SK-N-SH treated with all-trans-retinoic acid at 6 μM for 48 hours (cell line): Measurements from ENCODE around the gene HIVEP2.

Experiments
- ATAC-seq: fragments of 200-7000 bp; cut with Tn5 transposase; 3 replicates; pipeline ENCODE4 v1.9.1; 2020; ENCODE audit warnings: mild to moderate bottlenecking, moderate library complexity
- ARNTL ChIP-seq: fragments of 450-650 bp; formaldehyde crosslinking; IDR thresholded peaks from 2 replicates; pipeline ENCODE4 v1.5.0; 2020; ENCODE audit warnings: low read depth, mild to moderate bottlenecking, moderate library complexity, borderline replicate concordance
- CREB5 ChIP-seq: fragments of 250-450 bp; sonication (Bioruptor Pico); IDR thresholded peaks from 2 replicates; pipeline ENCODE4 v1.5.1; 2020; ENCODE audit warnings: low read depth, mild to moderate bottlenecking, moderate library complexity
- CSDC2 ChIP-seq: fragments of 250-450 bp; sonication (Bioruptor Pico); IDR thresholded peaks from 2 replicates; pipeline ENCODE4 v1.5.0; 2020; ENCODE audit warnings: mild to moderate bottlenecking, moderate library complexity
- ESRRG ChIP-seq: fragments of 250-450 bp; sonication (Bioruptor Pico); IDR thresholded peaks from 2 replicates; pipeline ENCODE4 v1.6.1; 2021; ENCODE audit warnings: mild to moderate bottlenecking
- GLIS3 ChIP-seq: fragments of 250-450 bp; sonication (Bioruptor Pico); IDR thresholded peaks from 2 replicates; pipeline ENCODE4 v1.5.0; 2020; ENCODE audit warnings: mild to moderate bottlenecking, moderate library complexity
- ISL1 ChIP-seq: fragments of 250-450 bp; sonication (Bioruptor Pico); IDR thresholded peaks from 2 replicates; pipeline ENCODE4 v2.1.2; 2022; ENCODE audit warnings: mild to moderate bottlenecking, moderate library complexity
- PATZ1 ChIP-seq: fragments of 250-450 bp; sonication (Bioruptor Pico); IDR thresholded peaks from 2 replicates; pipeline ENCODE4 v1.8.0; 2020; ENCODE audit warnings: mild to moderate bottlenecking, moderate library complexity, borderline replicate concordance
- POU6F1 ChIP-seq: fragments of 250-450 bp; sonication (Bioruptor Pico); IDR thresholded peaks from 2 replicates; pipeline ENCODE4 v1.8.0; 2021; ENCODE audit warnings: low read depth, mild to moderate bottlenecking, moderate library complexity, borderline replicate concordance
- PPARA ChIP-seq: fragments of 250-450 bp; sonication (Bioruptor Pico); IDR thresholded peaks from 2 replicates; pipeline ENCODE4 v1.5.0; 2020; ENCODE audit warnings: mild to moderate bottlenecking, borderline replicate concordance
- RARB ChIP-seq: fragments of 250-450 bp; sonication (Bioruptor Pico); IDR thresholded peaks from 2 replicates; pipeline ENCODE4 v1.8.0; 2021; ENCODE audit warnings: mild to moderate bottlenecking, moderate library complexity
- SNAI2 ChIP-seq: fragments of 250-450 bp; sonication (Bioruptor Pico); IDR thresholded peaks from 2 replicates; pipeline ENCODE4 v1.5.0; 2020; ENCODE audit warnings: mild to moderate bottlenecking, moderate library complexity
- TOX ChIP-seq: fragments of 250-450 bp; sonication (Bioruptor Pico); IDR thresholded peaks from 2 replicates; pipeline ENCODE4 v1.8.0; 2021; ENCODE audit warnings: mild to moderate bottlenecking, moderate library complexity, borderline replicate concordance
- TSHZ2 ChIP-seq: fragments of 250-450 bp; sonication (Bioruptor Pico); IDR thresholded peaks from 2 replicates; pipeline ENCODE4 v1.5.0; 2020; ENCODE audit warnings: mild to moderate bottlenecking, moderate library complexity
- ZC3H10 ChIP-seq: fragments of 250-450 bp; sonication (Bioruptor Pico); IDR thresholded peaks from 2 replicates; pipeline ENCODE4 v1.5.1; 2021; ENCODE audit warnings: mild to moderate bottlenecking, moderate library complexity
- ZFP3 ChIP-seq: fragments of 250-450 bp; sonication (Bioruptor Pico); IDR thresholded peaks from 2 replicates; pipeline ENCODE4 v1.5.0; 2020; ENCODE audit warnings: mild to moderate bottlenecking, moderate library complexity
- ZNF565 ChIP-seq: fragments of 450-650 bp; formaldehyde crosslinking; conservative IDR thresholded peaks from 2 replicates; pipeline ENCODE4 v1.5.0; 2020; ENCODE audit warnings: low read depth, mild to moderate bottlenecking, moderate library complexity
- ZNF70 ChIP-seq: fragments of 450-650 bp; formaldehyde crosslinking; IDR thresholded peaks from 2 replicates; pipeline ENCODE4 v1.5.0; 2020; ENCODE audit warnings: mild to moderate bottlenecking, moderate library complexity
- ZNF8 ChIP-seq: fragments of 450-650 bp; formaldehyde crosslinking; IDR thresholded peaks from 2 replicates; pipeline ENCODE4 v1.5.0; 2020; ENCODE audit warnings: mild to moderate bottlenecking, moderate library complexity

HIVEP2 gene

GRCh38 chr6:142783499-142783898, 161.5 kb downstream of the HIVEP2 start:
- no peak for TF ChIP-seq TSHZ2 (CRISPR knock-in tag)
- TF ChIP-seq POU6F1 (CRISPR knock-in tag) = no peak
- no peak for TF ChIP-seq ARNTL
- peak; percentile 40; the same call in 1 of the 2 replicates for TF ChIP-seq ISL1 (CRISPR knock-in tag)
- TF ChIP-seq, all 23 proteins: peak for 1
- peak; percentile 63 for ATAC-seq

GRCh38 chr6:142781129-142781528, 163.8 kb downstream of the HIVEP2 start:
- ATAC-seq = no peak

GRCh38 chr6:142773859-142774648, 170.9 kb downstream of the HIVEP2 start:
- ATAC-seq = no peak
- no peak for TF ChIP-seq CREB5 (CRISPR knock-in tag)
- TF ChIP-seq ZFP3 (CRISPR knock-in tag) = no peak
- TF ChIP-seq GLIS3 = no peak
- no peak for TF ChIP-seq ZNF565 (CRISPR knock-in tag)
- no peak for TF ChIP-seq ISL1 (CRISPR knock-in tag)
- TF ChIP-seq ZC3H10 (CRISPR knock-in tag) = no peak

More at GRCh38 chr6:142781129-142781528, 163.8 kb downstream of the HIVEP2 start:
- TF ChIP-seq RARB (CRISPR knock-in tag) = no peak
- no peak for TF ChIP-seq ZNF565 (CRISPR knock-in tag)
- TF ChIP-seq ZNF70 (CRISPR knock-in tag) = no peak

DNA sequence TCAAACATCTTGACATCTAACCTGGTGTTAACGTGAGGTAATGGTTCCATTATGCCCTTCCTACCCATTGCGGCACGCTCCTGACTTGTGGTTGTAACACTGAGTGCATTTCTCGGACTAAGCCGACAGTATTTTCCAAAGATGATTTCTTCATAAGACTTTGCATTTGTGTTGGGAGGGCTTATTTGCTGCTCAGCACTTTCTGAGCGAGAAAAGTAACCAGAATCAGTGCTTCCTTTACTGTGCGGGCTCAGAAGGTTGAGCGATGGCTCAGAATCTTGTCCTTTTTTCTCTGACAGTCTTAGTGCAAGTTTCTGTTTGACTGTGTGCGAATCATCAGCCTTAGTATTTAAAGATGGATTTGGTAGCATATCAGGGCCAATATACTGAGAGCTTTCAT, 171.7 kb downstream of the HIVEP2 start:
- TF ChIP-seq ISL1 (CRISPR knock-in tag) (no peak), TOX (CRISPR knock-in tag) (no peak), CSDC2 (no peak), POU6F1 (CRISPR knock-in tag) (no peak), TSHZ2 (CRISPR knock-in tag) (no peak), GLIS3 (no peak), ESRRG (CRISPR knock-in tag) (no peak), ARNTL (no peak), PATZ1 (CRISPR knock-in tag) (no peak), PPARA (no peak), RARB (CRISPR knock-in tag) (no peak), SNAI2 (no peak), ZNF70 (CRISPR knock-in tag) (no peak), ZNF8 (CRISPR knock-in tag) (no peak)
- TF ChIP-seq, all 23 proteins: peak for 0
- no peak for ATAC-seq
